ENCODE data around the gene EEF1G.
A peak's percentile ranks its signal among the peaks of the same experiment; 100 is the strongest.

Gene EEF1G

DNA sequence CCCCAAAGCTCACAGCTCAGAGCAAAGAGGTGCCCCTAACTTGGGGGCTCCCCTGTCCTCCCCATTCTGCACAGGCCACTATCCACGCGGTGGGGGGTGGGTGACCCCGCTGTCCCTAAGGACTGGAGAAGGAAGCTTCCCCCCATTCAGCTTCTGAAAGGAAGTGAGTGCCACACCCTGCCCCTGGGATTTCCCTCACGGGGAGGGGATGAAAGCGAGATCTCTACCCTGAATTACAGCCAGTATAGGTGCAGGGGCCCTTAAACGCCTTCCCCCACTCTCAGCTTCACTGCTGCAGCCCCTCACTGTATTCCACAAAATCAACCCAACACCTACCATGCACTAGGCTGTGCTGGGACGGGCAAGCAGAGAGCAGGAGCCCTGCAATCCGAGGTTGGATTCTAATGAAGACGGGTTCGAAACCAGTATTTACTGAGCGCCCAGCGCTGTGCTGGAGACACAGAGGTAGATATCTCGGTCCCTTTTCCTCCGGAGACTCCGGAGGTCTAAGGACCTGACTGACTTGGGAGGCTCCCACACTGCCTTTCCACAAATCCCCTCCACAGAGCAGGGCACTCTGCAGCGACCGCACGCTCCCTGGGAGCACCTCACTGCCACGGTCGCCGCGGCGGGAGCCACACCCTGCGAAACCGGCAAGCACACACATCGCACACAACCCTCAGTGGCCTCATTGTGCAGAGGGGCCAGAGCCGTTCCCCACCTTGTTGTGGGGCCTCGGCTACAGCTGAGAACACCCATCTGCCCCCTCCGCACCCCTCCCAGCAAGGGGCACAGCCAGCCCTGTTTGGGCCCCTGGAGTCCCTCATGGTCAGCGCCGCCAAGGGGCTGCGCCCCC lies 28.9 kb downstream of the EEF1G start:
- no peak for DNase-seq (ENCODE audit: low read depth)
- peak overlapping the region; percentile 59 for H3K4me3 ChIP-seq (ENCODE audit: low read depth, low read length)
- TF ChIP-seq CTCF (IDR thresholded peaks at IDR 0.05; ENCODE audit: low read depth, low read length, missing control alignments) = no peak

DNA sequence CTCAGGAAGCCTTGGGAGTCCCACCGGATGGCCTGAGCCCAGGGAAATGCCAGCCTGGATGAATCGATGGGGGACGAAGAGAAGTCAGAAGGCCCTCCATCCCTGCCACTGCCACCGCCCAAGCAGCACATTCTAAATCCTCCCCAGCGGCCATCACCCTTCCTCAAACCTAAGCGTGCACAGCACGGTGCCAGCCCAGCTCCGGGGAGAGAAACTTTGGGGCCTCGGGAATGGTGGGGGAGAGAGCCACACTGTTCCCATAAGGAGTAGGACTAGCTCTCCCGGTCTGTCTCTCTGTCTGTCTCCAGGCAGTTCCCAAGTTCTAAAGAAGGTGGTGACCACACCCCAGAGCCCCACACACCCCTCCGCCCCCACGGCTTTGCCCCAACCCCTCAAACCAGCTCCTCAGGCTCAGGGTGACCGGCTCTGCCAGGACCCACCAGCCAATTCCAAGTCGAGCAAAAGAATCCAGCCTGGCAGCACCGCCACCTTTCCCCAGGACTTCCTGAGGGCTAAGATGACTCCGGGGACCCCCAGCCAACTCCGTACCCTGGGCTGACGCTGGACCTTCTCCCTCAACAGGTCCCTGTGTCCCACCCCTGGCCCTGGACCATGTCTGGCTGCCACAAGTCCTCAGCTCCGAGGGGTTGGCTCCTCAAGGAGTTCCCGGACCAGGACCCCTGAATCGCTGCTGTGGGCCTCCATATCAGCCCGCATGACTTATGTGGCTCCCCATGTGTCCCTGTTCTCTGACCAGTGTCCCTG lies 29.8 kb downstream of the EEF1G start:
- no peak for TF ChIP-seq CTCF (IDR thresholded peaks at IDR 0.05; ENCODE audit: low read depth, low read length, missing control alignments)
- DNase-seq (ENCODE audit: low read depth) = no peak
- H3K4me3 ChIP-seq (ENCODE audit: low read depth, low read length) = peak overlapping the region; percentile 59

DNA sequence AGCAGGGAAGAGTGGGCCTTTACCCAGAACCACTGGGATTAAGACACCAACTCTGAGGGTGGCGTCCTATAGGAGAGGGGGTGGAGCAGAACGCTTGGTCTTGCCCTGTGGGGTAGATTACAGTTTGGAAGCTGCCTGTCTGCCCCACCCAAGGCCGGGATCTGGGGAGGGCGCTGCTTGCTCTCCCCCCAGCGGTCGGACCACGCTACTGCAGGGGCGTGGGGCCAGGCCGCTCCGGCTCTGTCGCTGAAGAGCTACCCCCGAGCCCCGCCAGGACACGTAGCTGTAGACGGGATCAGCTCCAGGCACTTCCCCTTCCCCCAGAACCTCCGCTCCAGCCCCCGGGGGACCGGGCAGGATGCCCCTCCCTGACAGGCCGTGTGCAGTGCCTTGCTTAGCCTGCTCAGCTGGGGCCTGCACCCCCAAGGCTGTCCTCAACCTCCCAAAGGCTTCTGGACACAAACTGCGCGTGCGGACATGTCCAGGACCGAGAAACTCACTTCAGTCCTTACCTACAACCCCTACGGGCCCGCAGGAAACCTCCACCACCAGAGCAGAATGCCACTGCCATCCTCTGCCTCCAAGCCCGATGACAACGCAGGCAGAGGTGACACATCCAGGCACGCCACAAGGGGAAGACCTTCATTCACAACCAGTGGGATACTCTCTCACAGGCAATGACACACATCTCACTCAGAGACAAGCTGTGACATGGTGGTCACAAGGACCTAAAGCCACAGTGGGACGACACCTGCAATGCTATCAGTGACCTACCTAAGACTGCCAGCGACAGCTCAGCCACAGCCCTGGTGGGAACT lies 30.7 kb downstream of the EEF1G start:
- H3K4me3 ChIP-seq (ENCODE audit: low read depth, low read length) = peak overlapping the region; percentile 34
- no peak for DNase-seq (ENCODE audit: low read depth)
- peak; percentile 99 for TF ChIP-seq CTCF (IDR thresholded peaks at IDR 0.05; ENCODE audit: low read depth, low read length, missing control alignments)

GRCh38 chr11:62542111-62542745 lies 31.5 kb downstream of the EEF1G start:
- TF ChIP-seq CTCF (IDR thresholded peaks at IDR 0.05; ENCODE audit: low read depth, low read length, missing control alignments) = no peak
- DNase-seq (ENCODE audit: low read depth) = no peak
- H3K4me3 ChIP-seq (ENCODE audit: low read depth, low read length) = no peak overlapping the region; the same call in 1 of the 2 replicates

- TF ChIP-seq CTCF (IDR thresholded peaks at IDR 0.05; ENCODE audit: low read depth, low read length, missing control alignments) = no peak
- DNase-seq (ENCODE audit: low read depth) = peak; percentile 72
- H3K4me3 ChIP-seq (ENCODE audit: low read depth, low read length) = peak overlapping the region; percentile 33
These were observed 32.6 kb downstream of the EEF1G start for GRCh38 chr11:62540804-62541701.

Measured in GM12864 (cell line).